IMR-90 (cell line): ENCODE data around the gene AGAP1.

Experiments
- CEBPB ChIP-seq: IDR thresholded peaks from 2 replicates; pipeline ENCODE4 v1.6.1; 2012; ENCODE audit warnings: low read depth, low read length, improper control_type of control experiment
- MAFK ChIP-seq: IDR thresholded peaks from 2 replicates; pipeline ENCODE4 v1.6.1; 2012; ENCODE audit warnings: low read depth, low read length, improper control_type of control experiment
- MXI1 ChIP-seq: IDR thresholded peaks from 2 replicates; pipeline ENCODE4 v1.6.1; 2012; ENCODE audit warnings: low read depth, mild to moderate bottlenecking, low read length, moderate library complexity, borderline replicate concordance
- POLR2A ChIP-seq: IDR thresholded peaks from 2 replicates; pipeline ENCODE4 v1.6.1; 2012; ENCODE audit warnings: mild to moderate bottlenecking, low read depth, low read length
- RAD21 ChIP-seq: IDR thresholded peaks from 2 replicates; pipeline ENCODE4 v1.6.1; 2012; ENCODE audit warnings: low read length, improper control_type of control experiment
- SMC3 ChIP-seq: fragments of 150-350 bp; IDR thresholded peaks from 2 replicates; pipeline ENCODE4 v1.6.1; 2016; ENCODE audit warnings: low read depth, mild to moderate bottlenecking, antibody characterized with exemption, low read length, moderate library complexity
- TF ChIP-seq, protein P1 (sequence below): conservative IDR thresholded peaks from 2 replicates; pipeline ENCODE4 v1.5.1; 2012; ENCODE audit warnings: mild to moderate bottlenecking, low read depth, low read length, improper control_type of control experiment
- TF ChIP-seq, protein P2 (sequence below): fragments of 150-350 bp; IDR thresholded peaks from 2 replicates; pipeline ENCODE4 v1.6.1; 2016; ENCODE audit warnings: low read depth, mild to moderate bottlenecking, low read length, moderate library complexity, borderline replicate concordance

- TF ChIP-seq CEBPB = no peak
- TF ChIP-seq, protein P1, sequence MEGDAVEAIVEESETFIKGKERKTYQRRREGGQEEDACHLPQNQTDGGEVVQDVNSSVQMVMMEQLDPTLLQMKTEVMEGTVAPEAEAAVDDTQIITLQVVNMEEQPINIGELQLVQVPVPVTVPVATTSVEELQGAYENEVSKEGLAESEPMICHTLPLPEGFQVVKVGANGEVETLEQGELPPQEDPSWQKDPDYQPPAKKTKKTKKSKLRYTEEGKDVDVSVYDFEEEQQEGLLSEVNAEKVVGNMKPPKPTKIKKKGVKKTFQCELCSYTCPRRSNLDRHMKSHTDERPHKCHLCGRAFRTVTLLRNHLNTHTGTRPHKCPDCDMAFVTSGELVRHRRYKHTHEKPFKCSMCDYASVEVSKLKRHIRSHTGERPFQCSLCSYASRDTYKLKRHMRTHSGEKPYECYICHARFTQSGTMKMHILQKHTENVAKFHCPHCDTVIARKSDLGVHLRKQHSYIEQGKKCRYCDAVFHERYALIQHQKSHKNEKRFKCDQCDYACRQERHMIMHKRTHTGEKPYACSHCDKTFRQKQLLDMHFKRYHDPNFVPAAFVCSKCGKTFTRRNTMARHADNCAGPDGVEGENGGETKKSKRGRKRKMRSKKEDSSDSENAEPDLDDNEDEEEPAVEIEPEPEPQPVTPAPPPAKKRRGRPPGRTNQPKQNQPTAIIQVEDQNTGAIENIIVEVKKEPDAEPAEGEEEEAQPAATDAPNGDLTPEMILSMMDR = no peak
- TF ChIP-seq POLR2A = no peak
- TF ChIP-seq, protein P2, sequence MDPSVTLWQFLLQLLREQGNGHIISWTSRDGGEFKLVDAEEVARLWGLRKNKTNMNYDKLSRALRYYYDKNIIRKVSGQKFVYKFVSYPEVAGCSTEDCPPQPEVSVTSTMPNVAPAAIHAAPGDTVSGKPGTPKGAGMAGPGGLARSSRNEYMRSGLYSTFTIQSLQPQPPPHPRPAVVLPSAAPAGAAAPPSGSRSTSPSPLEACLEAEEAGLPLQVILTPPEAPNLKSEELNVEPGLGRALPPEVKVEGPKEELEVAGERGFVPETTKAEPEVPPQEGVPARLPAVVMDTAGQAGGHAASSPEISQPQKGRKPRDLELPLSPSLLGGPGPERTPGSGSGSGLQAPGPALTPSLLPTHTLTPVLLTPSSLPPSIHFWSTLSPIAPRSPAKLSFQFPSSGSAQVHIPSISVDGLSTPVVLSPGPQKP = no peak
- TF ChIP-seq RAD21 = no peak
- no peak for TF ChIP-seq SMC3
- TF ChIP-seq MXI1 = no peak
- no peak for TF ChIP-seq MAFK
Observed at GRCh38 chr2:236105955-236106607, 612.2 kb downstream of the AGAP1 start.
